Retina (tissue), 1 donor: Measurements from ENCODE around the gene APAF1.

Experiments used
- DNase-seq: peaks from one replicate; pipeline ENCODE4 v3.0.0-alpha.2; 2016

APAF1 gene

GRCh38 chr12:98674841-98675240 lies 29.8 kb downstream of the APAF1 start:
- no peak for DNase-seq

- DNase-seq: no peak
Observed at GRCh38 chr12:98678236-98678945, 33.3 kb downstream of the APAF1 start.

GRCh38 chr12:98678946-98679610 lies 34.0 kb downstream of the APAF1 start:
- DNase-seq: no peak

GRCh38 chr12:98679611-98680005 lies 34.5 kb downstream of the APAF1 start:
- DNase-seq: no peak

- DNase-seq: no peak
Observed at GRCh38 chr12:98684199-98684598, 39.1 kb downstream of the APAF1 start.

GRCh38 chr12:98686603-98687002 lies 41.5 kb downstream of the APAF1 start:
- DNase-seq: no peak

GRCh38 chr12:98691351-98691750 lies 46.3 kb downstream of the APAF1 start:
- no peak for DNase-seq

GRCh38 chr12:98696036-98696646 lies 51.1 kb downstream of the APAF1 start:
- no peak for DNase-seq

- DNase-seq: no peak
Observed at GRCh38 chr12:98697209-98697608, 52.1 kb downstream of the APAF1 start.

- DNase-seq: peak; percentile 65
Observed at GRCh38 chr12:98698603-98699463, 53.7 kb downstream of the APAF1 start.

GRCh38 chr12:98699586-98699985 lies 54.5 kb downstream of the APAF1 start:
- DNase-seq: no peak

GRCh38 chr12:98701166-98701565 lies 56.1 kb downstream of the APAF1 start:
- DNase-seq: no peak

GRCh38 chr12:98709022-98709421 lies 63.9 kb downstream of the APAF1 start:
- DNase-seq: no peak

GRCh38 chr12:98714426-98714825 lies 69.3 kb downstream of the APAF1 start:
- DNase-seq: no peak

GRCh38 chr12:98719515-98720504 lies 74.7 kb downstream of the APAF1 start:
- DNase-seq: no peak

- no peak for DNase-seq
Observed at GRCh38 chr12:98721204-98721702, 76.2 kb downstream of the APAF1 start.

- no peak for DNase-seq
Observed at GRCh38 chr12:98724384-98725155, 79.5 kb downstream of the APAF1 start.

- peak; percentile 60 for DNase-seq
Observed at GRCh38 chr12:98725476-98726247, 80.6 kb downstream of the APAF1 start.

GRCh38 chr12:98727196-98727595 lies 82.1 kb downstream of the APAF1 start:
- DNase-seq: no peak

- DNase-seq: no peak
Observed at GRCh38 chr12:98730412-98730811, 85.3 kb downstream of the APAF1 start.
